ENCODE results near the gene OR2AG2.

DNA sequence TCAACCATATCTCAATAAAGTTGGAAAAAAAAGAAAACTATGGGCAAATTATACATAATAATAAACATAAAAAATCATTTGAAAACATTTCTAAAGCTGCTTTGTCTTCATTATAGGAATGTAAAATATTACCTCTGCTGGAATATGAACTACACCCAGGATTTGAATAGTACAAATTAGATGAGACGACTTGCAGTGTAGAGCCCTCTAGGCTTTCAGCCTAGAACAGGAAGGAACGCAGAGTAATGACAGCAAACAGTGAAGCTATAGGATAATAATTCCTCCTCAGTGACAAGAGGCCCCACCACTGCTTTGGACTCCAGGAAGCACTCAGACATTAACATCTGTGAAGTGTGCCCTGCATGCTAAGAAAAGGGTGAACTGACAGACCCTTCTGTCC, 18.8 kb upstream of the OR2AG2 start:
- TF ChIP-seq, protein P1, sequence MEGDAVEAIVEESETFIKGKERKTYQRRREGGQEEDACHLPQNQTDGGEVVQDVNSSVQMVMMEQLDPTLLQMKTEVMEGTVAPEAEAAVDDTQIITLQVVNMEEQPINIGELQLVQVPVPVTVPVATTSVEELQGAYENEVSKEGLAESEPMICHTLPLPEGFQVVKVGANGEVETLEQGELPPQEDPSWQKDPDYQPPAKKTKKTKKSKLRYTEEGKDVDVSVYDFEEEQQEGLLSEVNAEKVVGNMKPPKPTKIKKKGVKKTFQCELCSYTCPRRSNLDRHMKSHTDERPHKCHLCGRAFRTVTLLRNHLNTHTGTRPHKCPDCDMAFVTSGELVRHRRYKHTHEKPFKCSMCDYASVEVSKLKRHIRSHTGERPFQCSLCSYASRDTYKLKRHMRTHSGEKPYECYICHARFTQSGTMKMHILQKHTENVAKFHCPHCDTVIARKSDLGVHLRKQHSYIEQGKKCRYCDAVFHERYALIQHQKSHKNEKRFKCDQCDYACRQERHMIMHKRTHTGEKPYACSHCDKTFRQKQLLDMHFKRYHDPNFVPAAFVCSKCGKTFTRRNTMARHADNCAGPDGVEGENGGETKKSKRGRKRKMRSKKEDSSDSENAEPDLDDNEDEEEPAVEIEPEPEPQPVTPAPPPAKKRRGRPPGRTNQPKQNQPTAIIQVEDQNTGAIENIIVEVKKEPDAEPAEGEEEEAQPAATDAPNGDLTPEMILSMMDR (IDR thresholded peaks at IDR 0.05; ENCODE audit: low read depth, low read length), result no peak
- no peak for TF ChIP-seq EZH2phosphoT487 (IDR thresholded peaks at IDR 0.05; ENCODE audit: low read depth)

All from OCI-LY3 (cell line).